ENCODE results near the gene GRB10.

GRCh38 chr7:50621973-50622490 is 160.7 kb downstream of the GRB10 start:
- no peak for TF ChIP-seq POU2F2 (IDR thresholded peaks at IDR 0.05; ENCODE audit: low read depth, low read length)
- TF ChIP-seq POLR2AphosphoS5 (IDR thresholded peaks at IDR 0.05; ENCODE audit: low read depth, low read length), result no peak

Data from GM12891 (cell line).